CD14-positive monocyte (primary cell): Measurements from ENCODE around the gene ACBD5. TPM values are rescaled to one million over a fixed set of nuclear protein-coding genes. Genes with fewer than 3 reads are reported as not detected.

Source experiments
- DNase-seq, 3 donors: peaks; one replicate each; pipeline ENCODE4 v3.0.0-alpha.2; 2011 to 2022
- H2AFZ ChIP-seq: 2 replicates; pipeline ENCODE4 v1.6.0; 2012; ENCODE audit warnings: mild to moderate bottlenecking, low read depth, low read length, inconsistent platforms; ENCODE audit not compliant: insufficient read depth, poor library complexity, severe bottlenecking
- H3K27ac ChIP-seq, 2 donors: 1 replicate in 1 of 2; 2 replicates in 1 of 2; pipeline ENCODE4 v1.5.1; 2012 to 2013; ENCODE audit warnings: low read length in 2 of 2, control low read depth in 1 of 2, inconsistent platforms in 1 of 2, low read depth in 1 of 2, mild to moderate bottlenecking in 1 of 2
- H3K27me3 ChIP-seq, 2 donors: one replicate each; pipeline versions ENCODE4 v1.6.0 to v1.6.1; 2011 to 2013; ENCODE audit warnings: low read length in 2 of 2; ENCODE audit not compliant: control insufficient read depth in 2 of 2, insufficient read depth in 2 of 2
- H3K36me3 ChIP-seq, 2 donors: replicated peaks in 1 of 2; 1 replicate in 1 of 2; 2 replicates in 1 of 2; pipeline versions ENCODE4 v1.5.1 to v1.6.1; 2012 to 2013; ENCODE audit warnings: low read length in 2 of 2, control low read depth in 1 of 2, inconsistent platforms in 1 of 2, mild to moderate bottlenecking in 1 of 2; ENCODE audit not compliant: insufficient read depth in 2 of 2, control insufficient read depth in 1 of 2
- H3K4me1 ChIP-seq, 2 donors: 1 replicate in 1 of 2; 2 replicates in 1 of 2; pipeline versions ENCODE4 v1.5.1 to v1.6.1; 2012 to 2013; ENCODE audit warnings: low read length in 2 of 2, control low read depth in 1 of 2, inconsistent platforms in 1 of 2, mild to moderate bottlenecking in 1 of 2, moderate library complexity in 1 of 2; ENCODE audit not compliant: insufficient read depth in 2 of 2, control insufficient read depth in 1 of 2
- H3K4me2 ChIP-seq: replicated peaks from 2 replicates; pipeline ENCODE3; 2012; ENCODE audit warnings: low read length, moderate library complexity, mild to moderate bottlenecking; ENCODE audit not compliant: poor library complexity, severe bottlenecking; ENCODE audit errors: extremely low read depth
- H3K4me3 ChIP-seq, 3 experiments: fragments of 200-600 bp in 1 of 3; sonication (generic) in 1 of 3; replicated peaks in 1 of 3; 1 replicate in 2 of 3; 2 replicates in 1 of 3; pipeline ENCODE4 v1.5.1; 2011 to 2013; ENCODE audit warnings: low read length in 3 of 3, mild to moderate bottlenecking in 3 of 3, control low read depth in 2 of 3, low read depth in 2 of 3, inconsistent platforms in 1 of 3, moderate library complexity in 1 of 3
- H3K79me2 ChIP-seq: 2 replicates; pipeline ENCODE4 v1.6.0; 2012; ENCODE audit warnings: mild to moderate bottlenecking, control low read depth, inconsistent platforms, low read length, moderate library complexity; ENCODE audit not compliant: insufficient read depth
- H3K9ac ChIP-seq: 2 replicates; pipeline ENCODE4 v1.6.0; 2017; ENCODE audit warnings: low read length, mild to moderate bottlenecking; ENCODE audit not compliant: insufficient read depth, poor library complexity, severe bottlenecking
- H3K9me3 ChIP-seq, 2 donors: replicated peaks in 1 of 2; 1 replicate in 1 of 2; 2 replicates in 1 of 2; pipeline versions ENCODE4 v1.5.1 to v1.6.1; 2012 to 2013; ENCODE audit warnings: low read length in 2 of 2, control low read depth in 1 of 2; ENCODE audit not compliant: control insufficient read depth in 1 of 2, insufficient read depth in 1 of 2
- H4K20me1 ChIP-seq: 2 replicates; pipeline ENCODE4 v1.6.0; 2012; ENCODE audit warnings: mild to moderate bottlenecking, low read length, control low read depth, moderate library complexity; ENCODE audit not compliant: insufficient read depth
- H3K27ac Mint-ChIP-seq, 7 donors: one replicate each; pipeline ENCODE4 v1.8.0; 2020; ENCODE audit warnings: mild to moderate bottlenecking in 7 of 7, mixed read lengths in 7 of 7, moderate library complexity in 6 of 7, inconsistent platforms in 2 of 7
- H3K27me3 Mint-ChIP-seq, 3 donors: one replicate each; pipeline ENCODE4 v1.8.0; 2021 to 2022; ENCODE audit warnings: low read depth in 3 of 3, mild to moderate bottlenecking in 3 of 3, mixed read lengths in 3 of 3, moderate library complexity in 3 of 3, inconsistent platforms in 1 of 3
- H3K36me3 Mint-ChIP-seq, 2 donors: one replicate each; pipeline ENCODE4 v1.8.0; 2020; ENCODE audit warnings: mixed read lengths in 2 of 2, inconsistent platforms in 1 of 2, mild to moderate bottlenecking in 1 of 2
- H3K4me1 Mint-ChIP-seq: one replicate; pipeline ENCODE4 v1.8.0; 2020; ENCODE audit warnings: mild to moderate bottlenecking, mixed read lengths
- H3K4me3 Mint-ChIP-seq, 2 donors: one replicate each; pipeline ENCODE4 v1.8.0; 2020; ENCODE audit warnings: mild to moderate bottlenecking in 2 of 2, mixed read lengths in 2 of 2, moderate library complexity in 1 of 2
- H3K9me3 Mint-ChIP-seq, 7 donors: one replicate each; pipeline ENCODE4 v1.8.0; 2020 to 2022; ENCODE audit warnings: mixed read lengths in 7 of 7, mild to moderate bottlenecking in 6 of 7, moderate library complexity in 6 of 7, inconsistent platforms in 2 of 7
- WGBS: methylation state at CpG from one replicate; pipeline ENCODE4 v1.1.5; 2013; ENCODE audit warnings: missing lambda C conversion rate; ENCODE audit not compliant: insufficient coverage; 5-methylcytosine and 5-hydroxymethylcytosine counted together
- intact Hi-C, 2 donors: fragments of 100-400 bp; cut with micrococcal nuclease; formaldehyde crosslinking; loops; one replicate each; pipeline versions ENCODE4 v1.15.0 to v1.15.1; 2023
- polyA plus RNA-seq, 3 donors: library from polyadenylated mRNA; depleted of rRNA in 1 of 3; unstranded in 2 of 3; stranded (reverse) in 1 of 3; fragments of 300-500 nt in 2 of 3; fragments of >200 nt in 1 of 3; fragmentation: Illumina TruSeq in 2 of 3; gene quantifications; 1 replicate in 2 of 3; 2 replicates in 1 of 3; pipeline ENCODE4 v1.2.3, GENCODE V29; 2012 to 2021
- TF ChIP-seq, protein P1 (sequence below): fragments of 200-600 bp; IDR thresholded peaks from one replicate; pipeline ENCODE4 v1.8.0; 2022; ENCODE audit warnings: antibody characterized with exemption, mild to moderate bottlenecking

ACBD5 gene
- polyA plus RNA-seq, 3 donors: 13.6 to 17.5 (median 15.5) TPM

- Histone ChIP-seq H3K27ac (peak overlapping the region in 1 of 2 donors; percentile 85), H3K27me3 (peaks cover 2 to 7% of the 10 kb centered on the region in 2 donors), H3K79me2 (no peaks in the 10 kb centered on the region), H4K20me1 (no peaks in the 10 kb centered on the region), H3K4me1 (peaks cover 2% of the 10 kb centered on the region in 2 donors), H2AFZ (peak overlapping the region; percentile 93), H3K9ac (peak overlapping the region; percentile 86), H3K36me3 (no peaks in the 10 kb centered on the region), H3K4me3 (peak overlapping the region; percentile 58 to 97 (median 83)), H3K4me2 (peak overlapping the region; percentile 71), H3K9me3 (peaks cover 3 to 6% of the 10 kb centered on the region in 2 donors)
- intact Hi-C loops: loop anchor here in 1 of 2 donors (10.0 kb wide), 1 partner anchor 112 kb away; no protein-coding TSS in a partner anchor
- TF ChIP-seq, protein P1, sequence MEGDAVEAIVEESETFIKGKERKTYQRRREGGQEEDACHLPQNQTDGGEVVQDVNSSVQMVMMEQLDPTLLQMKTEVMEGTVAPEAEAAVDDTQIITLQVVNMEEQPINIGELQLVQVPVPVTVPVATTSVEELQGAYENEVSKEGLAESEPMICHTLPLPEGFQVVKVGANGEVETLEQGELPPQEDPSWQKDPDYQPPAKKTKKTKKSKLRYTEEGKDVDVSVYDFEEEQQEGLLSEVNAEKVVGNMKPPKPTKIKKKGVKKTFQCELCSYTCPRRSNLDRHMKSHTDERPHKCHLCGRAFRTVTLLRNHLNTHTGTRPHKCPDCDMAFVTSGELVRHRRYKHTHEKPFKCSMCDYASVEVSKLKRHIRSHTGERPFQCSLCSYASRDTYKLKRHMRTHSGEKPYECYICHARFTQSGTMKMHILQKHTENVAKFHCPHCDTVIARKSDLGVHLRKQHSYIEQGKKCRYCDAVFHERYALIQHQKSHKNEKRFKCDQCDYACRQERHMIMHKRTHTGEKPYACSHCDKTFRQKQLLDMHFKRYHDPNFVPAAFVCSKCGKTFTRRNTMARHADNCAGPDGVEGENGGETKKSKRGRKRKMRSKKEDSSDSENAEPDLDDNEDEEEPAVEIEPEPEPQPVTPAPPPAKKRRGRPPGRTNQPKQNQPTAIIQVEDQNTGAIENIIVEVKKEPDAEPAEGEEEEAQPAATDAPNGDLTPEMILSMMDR: peak; percentile 93
- peaks cover 5 to 6% of the 10 kb centered on the region in 2 donors for H3K36me3 Mint-ChIP-seq
- DNase-seq: peak; percentile 57 to 69 (median 66)
- peak overlapping the region; percentile 23 to 87 (median 63) for H3K27ac Mint-ChIP-seq
- peaks cover 3 to 10% (median 8%) of the 10 kb centered on the region in 7 donors for H3K9me3 Mint-ChIP-seq
- H3K4me3 Mint-ChIP-seq: peak overlapping the region; percentile 82 to 86
- H3K4me1 Mint-ChIP-seq: peaks cover 7% of the 10 kb centered on the region
- peaks cover 14 to 19% (median 18%) of the 10 kb centered on the region in 3 donors for H3K27me3 Mint-ChIP-seq
- WGBS: 16% methylated on average over 52 of the region's 63 CpGs
These were observed 11.8 kb upstream of the ACBD5 start for GRCh38 chr10:27252267-27253000.

- Histone ChIP-seq H3K27me3 (no peaks in the 10 kb centered on the region), H4K20me1 (no peaks in the 10 kb centered on the region), H3K4me2 (no peak overlapping the region), H3K4me3 (no peak overlapping the region), H3K9me3 (no peaks in the 10 kb centered on the region), H3K9ac (no peak overlapping the region), H3K36me3 (no peaks in the 10 kb centered on the region), H3K79me2 (no peaks in the 10 kb centered on the region), H3K4me1 (no peaks in the 10 kb centered on the region), H3K27ac (no peak overlapping the region), H2AFZ (no peak overlapping the region)
- intact Hi-C loops: loop anchor here in 1 of 2 donors (10.0 kb wide), 1 partner anchor 113 kb away; no protein-coding TSS in a partner anchor
- H3K4me1 Mint-ChIP-seq: peaks cover 4% of the 10 kb centered on the region
- H3K27ac Mint-ChIP-seq: no peak overlapping the region
- DNase-seq: no peak
- H3K4me3 Mint-ChIP-seq: no peak overlapping the region
- H3K27me3 Mint-ChIP-seq: peaks cover 8 to 14% (median 12%) of the 10 kb centered on the region in 3 donors
- H3K36me3 Mint-ChIP-seq: no peaks in the 10 kb centered on the region
- 93% methylated on average over 11 of the region's 14 CpGs for WGBS
- H3K9me3 Mint-ChIP-seq: peaks cover 0 to 3% (median 0%) of the 10 kb centered on the region in 7 donors
- TF ChIP-seq, protein P1: no peak
These were observed 11.0 kb upstream of the ACBD5 start for GRCh38 chr10:27251554-27251953.
